Measurements from ENCODE around the gene RC3H1.
A peak's percentile ranks its signal among the peaks of the same experiment; 100 is the strongest.
"Not testable (repeated sequence)": the region's sequence is repeated elsewhere in the genome, so short reads cannot be mapped to it uniquely, and the experiment has no call there.

Gene RC3H1, protein sequence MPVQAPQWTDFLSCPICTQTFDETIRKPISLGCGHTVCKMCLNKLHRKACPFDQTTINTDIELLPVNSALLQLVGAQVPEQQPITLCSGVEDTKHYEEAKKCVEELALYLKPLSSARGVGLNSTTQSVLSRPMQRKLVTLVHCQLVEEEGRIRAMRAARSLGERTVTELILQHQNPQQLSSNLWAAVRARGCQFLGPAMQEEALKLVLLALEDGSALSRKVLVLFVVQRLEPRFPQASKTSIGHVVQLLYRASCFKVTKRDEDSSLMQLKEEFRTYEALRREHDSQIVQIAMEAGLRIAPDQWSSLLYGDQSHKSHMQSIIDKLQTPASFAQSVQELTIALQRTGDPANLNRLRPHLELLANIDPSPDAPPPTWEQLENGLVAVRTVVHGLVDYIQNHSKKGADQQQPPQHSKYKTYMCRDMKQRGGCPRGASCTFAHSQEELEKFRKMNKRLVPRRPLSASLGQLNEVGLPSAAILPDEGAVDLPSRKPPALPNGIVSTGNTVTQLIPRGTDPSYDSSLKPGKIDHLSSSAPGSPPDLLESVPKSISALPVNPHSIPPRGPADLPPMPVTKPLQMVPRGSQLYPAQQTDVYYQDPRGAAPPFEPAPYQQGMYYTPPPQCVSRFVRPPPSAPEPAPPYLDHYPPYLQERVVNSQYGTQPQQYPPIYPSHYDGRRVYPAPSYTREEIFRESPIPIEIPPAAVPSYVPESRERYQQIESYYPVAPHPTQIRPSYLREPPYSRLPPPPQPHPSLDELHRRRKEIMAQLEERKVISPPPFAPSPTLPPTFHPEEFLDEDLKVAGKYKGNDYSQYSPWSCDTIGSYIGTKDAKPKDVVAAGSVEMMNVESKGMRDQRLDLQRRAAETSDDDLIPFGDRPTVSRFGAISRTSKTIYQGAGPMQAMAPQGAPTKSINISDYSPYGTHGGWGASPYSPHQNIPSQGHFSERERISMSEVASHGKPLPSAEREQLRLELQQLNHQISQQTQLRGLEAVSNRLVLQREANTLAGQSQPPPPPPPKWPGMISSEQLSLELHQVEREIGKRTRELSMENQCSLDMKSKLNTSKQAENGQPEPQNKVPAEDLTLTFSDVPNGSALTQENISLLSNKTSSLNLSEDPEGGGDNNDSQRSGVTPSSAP

GRCh38 chr1:174022080-174022975, at the start of gene RC3H1:
Gene RC3H1 (minus strand): TSS chr1:174022357. CDS start chr1:173992985, 29,372 bp downstream.
- DNase-seq (ENCODE audit: low spot score) = peak; percentile 77
- FAIRE-seq = no peak

GRCh38 chr1:174070614-174071013, 48.5 kb upstream of the RC3H1 start:
- DNase-seq (ENCODE audit: low spot score) = no peak
- FAIRE-seq = no peak

DNA sequence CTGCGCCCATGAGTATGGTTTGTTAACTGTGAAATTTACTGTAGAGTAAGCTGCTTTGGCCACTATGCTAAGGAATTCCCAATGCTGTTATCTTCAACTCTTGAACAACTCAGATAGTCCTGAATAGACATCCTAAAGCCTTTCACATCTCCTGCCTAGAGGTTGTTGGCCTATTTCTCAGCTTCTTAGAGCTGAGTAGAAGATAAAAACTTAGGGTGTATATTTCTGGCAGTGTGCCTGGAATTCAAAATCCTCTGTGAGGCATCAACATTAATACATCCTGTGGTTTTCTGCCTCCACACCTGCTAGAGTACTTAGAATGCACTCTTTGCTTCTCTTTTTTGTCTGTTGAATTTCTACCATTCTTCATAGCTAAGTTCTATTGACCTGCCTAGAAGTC, 45.8 kb upstream of the RC3H1 start:
- DNase-seq (ENCODE audit: low spot score) (no peak), FAIRE-seq (no peak)

DNA sequence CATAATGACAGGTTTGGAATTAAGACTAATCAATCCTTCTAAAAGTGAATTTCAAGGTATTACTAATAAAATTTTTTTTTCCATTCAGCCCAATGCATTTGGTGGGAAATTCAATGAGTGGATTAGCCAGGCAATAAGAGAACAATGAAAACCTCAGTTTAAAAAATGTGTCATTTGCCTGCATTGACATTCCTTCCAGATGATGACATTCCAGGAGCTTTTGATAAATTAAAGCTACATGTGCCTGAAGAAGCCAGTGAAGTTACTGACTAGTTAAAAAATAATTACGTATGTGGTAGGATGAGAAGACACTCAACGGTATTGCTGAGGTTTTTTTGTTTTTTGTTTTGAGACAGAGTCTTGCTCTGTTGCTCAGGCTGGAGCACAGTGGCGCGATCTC, 37.9 kb upstream of the RC3H1 start:
- FAIRE-seq (peak; percentile 75), DNase-seq (ENCODE audit: low spot score) (peak; percentile 79)

DNA sequence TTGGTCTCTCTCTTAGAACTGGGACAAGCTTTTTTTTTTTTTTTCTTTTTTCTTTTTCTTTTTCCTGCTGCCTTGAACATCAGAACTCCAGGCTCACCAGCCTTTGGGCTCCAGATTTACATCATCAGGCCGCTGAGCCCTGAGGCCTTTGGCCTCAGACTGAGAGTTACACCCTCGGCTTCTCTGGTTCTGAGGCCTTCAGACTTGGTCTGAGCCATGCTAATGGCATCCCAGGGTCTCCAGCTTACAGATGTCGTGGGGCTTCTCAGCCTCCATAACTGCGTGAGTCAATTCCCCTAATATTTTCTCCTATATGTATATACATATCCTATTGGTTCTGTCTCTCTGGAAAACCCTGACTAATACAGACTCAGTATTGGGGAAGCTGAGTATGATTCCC, 36.5 kb upstream of the RC3H1 start:
- no peak for DNase-seq (ENCODE audit: low spot score)
- FAIRE-seq = no peak

GRCh38 chr1:174056609-174057008, 34.5 kb upstream of the RC3H1 start:
- not testable (repeated sequence) for FAIRE-seq; DNase-seq (ENCODE audit: low spot score)

- FAIRE-seq; DNase-seq (ENCODE audit: low spot score): not testable (repeated sequence)
These were observed 33.6 kb upstream of the RC3H1 start for GRCh38 chr1:174055797-174056196.

- FAIRE-seq (no peak), DNase-seq (ENCODE audit: low spot score) (no peak)
These were observed 31.7 kb upstream of the RC3H1 start for GRCh38 chr1:174053826-174054225.

- FAIRE-seq = no peak
These were observed 30.5 kb upstream of the RC3H1 start for GRCh38 chr1:174052621-174053020.

GRCh38 chr1:174051956-174052355, 29.8 kb upstream of the RC3H1 start:
- no peak for DNase-seq (ENCODE audit: low spot score)
- FAIRE-seq = no peak

More at GRCh38 chr1:174052621-174053020, 30.5 kb upstream of the RC3H1 start:
- DNase-seq (ENCODE audit: low spot score) = no peak

DNA sequence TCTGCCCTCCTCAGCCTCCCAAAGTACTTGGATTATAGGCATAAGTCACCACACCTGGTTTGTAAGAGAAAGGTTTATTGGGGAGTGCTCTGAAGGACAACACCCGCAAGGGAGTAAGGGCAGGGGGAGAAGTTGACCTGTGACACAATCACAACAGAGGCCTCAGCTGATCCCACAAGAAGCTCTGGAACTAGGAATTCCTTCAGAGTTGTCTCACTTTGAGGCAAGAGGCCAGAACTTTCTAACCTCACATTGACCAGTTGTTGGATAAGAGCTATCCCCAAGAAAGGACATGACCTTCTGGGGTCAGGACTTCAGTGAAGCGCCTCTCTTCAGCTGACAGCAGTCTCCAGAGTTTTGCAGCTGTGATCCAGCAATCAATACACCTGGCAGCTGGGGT, 27.4 kb upstream of the RC3H1 start:
- no peak for FAIRE-seq
- DNase-seq (ENCODE audit: low spot score) = no peak

- DNase-seq (ENCODE audit: low spot score) (no peak), FAIRE-seq (no peak)
These were observed 22.5 kb upstream of the RC3H1 start for GRCh38 chr1:174044418-174045222.

DNA sequence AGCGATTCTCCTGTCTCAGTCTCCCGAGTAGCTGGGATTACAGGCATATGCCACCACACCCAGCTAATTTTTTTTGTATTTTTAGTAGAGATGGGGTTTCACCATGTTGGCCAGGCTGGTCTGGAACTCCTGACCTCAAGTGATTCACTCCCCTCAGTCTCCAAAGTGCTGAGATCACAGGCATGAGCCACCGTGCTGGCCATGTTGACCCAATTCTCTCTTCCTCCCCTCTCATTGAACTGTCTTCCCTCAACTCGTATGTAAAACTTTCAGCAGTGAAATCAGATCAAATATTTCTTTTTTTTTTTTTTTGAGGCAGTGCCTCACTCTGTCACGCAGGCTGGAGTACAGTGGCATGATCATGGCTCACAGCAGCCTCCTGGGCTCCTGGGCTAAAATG, 20.4 kb upstream of the RC3H1 start:
- not testable (repeated sequence) for DNase-seq (ENCODE audit: low spot score); FAIRE-seq

GRCh38 chr1:174041369-174041768, 19.2 kb upstream of the RC3H1 start:
- no peak for DNase-seq (ENCODE audit: low spot score)
- no peak for FAIRE-seq

DNA sequence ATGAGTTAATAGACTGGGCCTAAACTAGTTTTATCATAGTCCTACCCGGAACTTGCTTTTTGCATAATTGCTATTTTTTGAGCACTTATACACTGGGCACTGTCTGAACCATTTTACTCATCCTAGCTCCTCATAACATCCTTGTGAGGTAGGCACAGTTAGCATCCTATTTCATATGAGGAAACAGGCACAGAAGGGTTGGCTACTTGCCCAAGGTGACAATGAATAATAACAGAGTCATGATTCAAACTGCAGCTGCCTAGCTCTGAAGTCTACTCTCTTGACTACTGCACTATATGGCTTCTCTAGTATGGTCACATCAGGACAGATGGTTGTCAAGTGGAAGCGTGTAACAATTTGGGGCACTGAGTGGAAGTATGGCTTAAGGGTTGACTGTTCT, 18.2 kb upstream of the RC3H1 start:
- FAIRE-seq = peak; percentile 74
- DNase-seq (ENCODE audit: low spot score) = peak; percentile 77

- FAIRE-seq (no peak), DNase-seq (ENCODE audit: low spot score) (no peak)
These were observed 16.9 kb upstream of the RC3H1 start for GRCh38 chr1:174039027-174039426.

GRCh38 chr1:174036798-174037197, 14.6 kb upstream of the RC3H1 start:
- DNase-seq (ENCODE audit: low spot score) (no peak), FAIRE-seq (no peak)

DNA sequence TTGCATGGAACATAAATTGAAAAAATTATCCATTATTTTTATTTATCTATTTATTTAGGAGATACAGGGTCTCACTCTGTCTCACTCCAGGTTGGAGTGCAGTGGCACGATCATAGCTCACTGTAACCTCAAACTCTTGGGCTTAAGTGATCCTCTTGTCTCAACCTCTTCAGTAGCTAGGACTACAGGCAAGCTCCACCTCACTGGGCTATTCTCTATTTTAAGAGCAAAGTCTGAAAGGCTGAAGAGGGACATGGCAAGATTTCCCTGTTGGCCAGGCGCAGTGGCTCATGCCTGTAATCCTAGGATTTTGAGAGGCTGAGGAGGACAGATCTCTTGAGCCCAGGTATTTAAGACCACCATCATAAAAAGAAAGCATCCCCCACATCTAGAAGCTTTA, 14.0 kb upstream of the RC3H1 start:
- no peak for DNase-seq (ENCODE audit: low spot score)
- no peak for FAIRE-seq

DNA sequence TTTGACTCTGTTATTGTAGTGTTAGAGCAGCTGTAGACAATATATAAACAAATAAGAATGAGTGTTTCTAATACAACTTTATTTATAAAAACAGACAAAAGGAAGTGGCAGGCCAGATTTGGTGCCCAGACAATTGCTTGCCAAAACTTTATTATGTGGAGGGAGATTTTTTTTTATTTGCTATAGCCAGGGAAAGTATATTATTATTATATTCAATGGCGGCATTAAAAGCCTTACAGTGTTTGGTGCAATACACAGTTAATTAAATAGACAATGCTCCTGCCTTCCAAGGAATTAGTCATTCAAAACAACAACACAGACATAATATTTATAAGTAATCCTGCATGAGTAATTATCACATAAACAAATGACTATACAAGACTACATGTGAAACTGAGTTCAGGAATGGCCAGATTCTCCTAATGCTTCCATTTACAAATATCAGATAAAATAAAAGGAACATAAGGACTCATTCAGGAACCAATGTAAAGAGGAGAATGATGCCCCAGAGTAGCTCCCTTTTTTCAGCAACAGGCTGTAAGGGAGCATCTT, 10.6 kb upstream of the RC3H1 start:
- no peak for DNase-seq (ENCODE audit: low spot score)
- FAIRE-seq = no peak

GRCh38 chr1:174031099-174031498, 8.9 kb upstream of the RC3H1 start:
- FAIRE-seq (no peak), DNase-seq (ENCODE audit: low spot score) (no peak)
